B cell (primary cell): ENCODE data around the gene HSP90AB1.

Source experiments
- EZH2 ChIP-seq: IDR thresholded peaks from 2 replicates; pipeline ENCODE4 v1.6.1; 2012; ENCODE audit warnings: borderline replicate concordance, low read depth, mild to moderate bottlenecking, moderate library complexity, low read length; ENCODE audit not compliant: insufficient read depth, poor library complexity, severe bottlenecking
- TF ChIP-seq, protein P1 (sequence below): fragments of 200-600 bp; IDR thresholded peaks from one replicate; pipeline ENCODE4 v1.8.0; 2022; ENCODE audit warnings: antibody characterized with exemption, mild to moderate bottlenecking

DNA sequence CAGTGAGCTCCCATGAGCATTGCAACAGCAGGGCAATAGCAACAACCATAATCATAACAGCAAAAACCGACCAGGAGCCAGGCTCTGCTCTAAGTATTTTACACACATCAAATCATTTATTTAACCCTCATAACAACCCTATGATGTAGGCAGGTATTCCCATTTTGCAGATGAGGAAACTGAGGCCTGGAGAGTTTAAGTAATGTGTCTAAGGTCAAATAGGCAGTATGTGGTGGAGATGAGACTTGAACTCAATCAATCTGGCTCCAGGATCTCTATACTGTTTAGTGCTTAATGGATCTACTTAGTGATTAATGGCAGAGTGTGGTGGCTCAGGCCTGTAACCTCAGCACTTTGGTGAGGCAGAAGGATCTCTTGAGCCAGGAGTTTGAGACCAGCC, 26.7 kb downstream of the HSP90AB1 start:
- TF ChIP-seq EZH2 = no peak
- TF ChIP-seq, protein P1, sequence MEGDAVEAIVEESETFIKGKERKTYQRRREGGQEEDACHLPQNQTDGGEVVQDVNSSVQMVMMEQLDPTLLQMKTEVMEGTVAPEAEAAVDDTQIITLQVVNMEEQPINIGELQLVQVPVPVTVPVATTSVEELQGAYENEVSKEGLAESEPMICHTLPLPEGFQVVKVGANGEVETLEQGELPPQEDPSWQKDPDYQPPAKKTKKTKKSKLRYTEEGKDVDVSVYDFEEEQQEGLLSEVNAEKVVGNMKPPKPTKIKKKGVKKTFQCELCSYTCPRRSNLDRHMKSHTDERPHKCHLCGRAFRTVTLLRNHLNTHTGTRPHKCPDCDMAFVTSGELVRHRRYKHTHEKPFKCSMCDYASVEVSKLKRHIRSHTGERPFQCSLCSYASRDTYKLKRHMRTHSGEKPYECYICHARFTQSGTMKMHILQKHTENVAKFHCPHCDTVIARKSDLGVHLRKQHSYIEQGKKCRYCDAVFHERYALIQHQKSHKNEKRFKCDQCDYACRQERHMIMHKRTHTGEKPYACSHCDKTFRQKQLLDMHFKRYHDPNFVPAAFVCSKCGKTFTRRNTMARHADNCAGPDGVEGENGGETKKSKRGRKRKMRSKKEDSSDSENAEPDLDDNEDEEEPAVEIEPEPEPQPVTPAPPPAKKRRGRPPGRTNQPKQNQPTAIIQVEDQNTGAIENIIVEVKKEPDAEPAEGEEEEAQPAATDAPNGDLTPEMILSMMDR = no peak
